OCI-LY3 (cell line): ENCODE results near the gene MN1.

Experiments
- H2AFZ ChIP-seq: fragments of 200-600, 300-600 bp; shearing (Covaris generic); 2 replicates; pipeline ENCODE4 v1.6.0; 2014; ENCODE audit warnings: antibody characterized with exemption, low read depth, low read length
- H3K27ac ChIP-seq: fragments of 200-600, 300-600 bp; sonication (generic); 2 replicates; pipeline ENCODE4 v1.5.1; 2014; ENCODE audit warnings: mild to moderate bottlenecking, low read length, moderate library complexity, mixed read lengths
- H3K27me3 ChIP-seq: fragments of 200-600, 300-600 bp; sonication (generic); 2 replicates; pipeline ENCODE4 v1.6.1; 2014; ENCODE audit warnings: low read depth, low read length, mixed read lengths
- H3K36me3 ChIP-seq: fragments of 200-600, 300-600 bp; sonication (generic); replicated peaks from 2 replicates; pipeline ENCODE3; 2014; ENCODE audit warnings: low read depth, low read length, mixed read lengths
- H3K4me1 ChIP-seq: fragments of 300-600, 200-600 bp; sonication (generic); 2 replicates; pipeline ENCODE4 v1.6.1; 2014; ENCODE audit warnings: low read length, mixed read lengths
- H3K4me2 ChIP-seq: fragments of 200-600, 300-600 bp; sonication (generic); 2 replicates; pipeline ENCODE4 v1.6.1; 2014; ENCODE audit warnings: low read length, mixed read lengths
- H3K4me3 ChIP-seq: fragments of 300-600, 200-600 bp; sonication (generic); 2 replicates; pipeline ENCODE4 v1.5.1; 2014; ENCODE audit warnings: antibody characterized with exemption, mild to moderate bottlenecking, low read length, moderate library complexity
- H3K79me2 ChIP-seq: fragments of 300-600, 200-600 bp; shearing (Covaris generic); 2 replicates; pipeline ENCODE4 v1.6.1; 2014; ENCODE audit warnings: mild to moderate bottlenecking, low read length, mixed read lengths
- H3K9ac ChIP-seq: fragments of 300-600, 200-600 bp; shearing (Covaris generic); 2 replicates; pipeline ENCODE4 v1.6.0; 2014; ENCODE audit warnings: mild to moderate bottlenecking, low read length, moderate library complexity
- H3K9me3 ChIP-seq: fragments of 200-600, 300-600 bp; shearing (Covaris generic); 2 replicates; pipeline ENCODE4 v1.6.1; 2014; ENCODE audit warnings: low read length, mixed read lengths; ENCODE audit not compliant: insufficient read depth
- H4K20me1 ChIP-seq: fragments of 200-600, 300-600 bp; sonication (generic); 2 replicates; pipeline ENCODE4 v1.6.1; 2016; ENCODE audit warnings: low read length, mixed read lengths; ENCODE audit not compliant: insufficient read depth
- EZH2phosphoT487 ChIP-seq: fragments of 200-600 bp; shearing (Covaris generic); IDR thresholded peaks from 2 replicates; pipeline ENCODE4 v1.6.1; 2018; ENCODE audit warnings: antibody characterized with exemption, mixed run types, low read depth
- TF ChIP-seq, protein P1 (sequence below): fragments of 200-600, 300-600 bp; sonication (generic); IDR thresholded peaks from 2 replicates; pipeline ENCODE4 v1.5.1; 2014; ENCODE audit warnings: antibody characterized with exemption, low read length, low read depth

MN1 gene

DNA sequence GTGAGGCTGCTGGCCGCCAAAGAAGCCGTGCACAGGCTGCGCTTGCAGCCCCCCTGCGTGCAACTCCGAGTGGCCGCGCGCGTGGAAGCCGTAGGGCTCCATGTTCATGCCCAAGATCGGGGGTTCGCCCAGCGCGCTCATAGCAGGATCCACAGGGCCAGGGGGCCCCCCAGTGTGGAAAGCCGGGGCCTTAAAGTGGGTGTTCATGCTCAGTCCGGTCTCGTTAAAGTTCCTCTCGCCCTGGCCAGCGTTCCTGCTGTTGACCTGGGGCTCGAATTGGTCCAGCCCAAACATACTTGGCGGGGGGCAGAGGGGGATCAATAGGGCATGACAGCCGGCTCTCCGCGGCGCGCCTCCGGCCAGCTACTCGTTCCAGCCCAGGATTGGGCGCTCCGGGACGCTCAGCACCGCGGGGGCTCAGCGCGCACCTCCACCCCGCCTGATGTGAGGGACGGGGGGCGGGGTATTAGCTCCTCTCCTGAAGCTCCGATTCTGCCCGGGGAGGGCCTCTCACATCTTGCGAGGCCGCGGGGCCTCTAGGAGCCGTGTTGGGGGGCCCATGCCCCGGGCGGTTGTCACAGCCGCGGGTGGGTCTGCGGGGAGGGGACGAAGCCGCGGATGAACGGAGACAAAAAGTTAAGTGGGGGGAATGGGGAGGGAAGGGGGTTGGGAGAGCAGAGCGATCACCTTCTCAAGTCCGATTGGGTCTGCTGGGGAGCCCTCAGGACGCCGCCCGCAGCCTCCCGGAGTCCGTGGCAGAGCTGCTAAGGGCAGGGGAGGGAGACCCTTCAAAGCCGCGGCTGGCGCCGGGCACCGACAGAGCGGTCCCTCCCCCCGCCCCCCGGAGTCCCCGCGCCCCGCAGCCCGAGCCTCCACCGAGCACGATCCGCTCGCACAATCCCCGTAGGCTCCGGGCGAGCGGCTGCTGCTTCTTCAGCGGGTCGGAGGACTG, 1.0 kb downstream of the MN1 start:
- H4K20me1 ChIP-seq, result no peaks in the 10 kb centered on the region
- no peak overlapping the region for H2AFZ ChIP-seq
- no peak overlapping the region for H3K9ac ChIP-seq
- H3K9me3 ChIP-seq, result no peaks in the 10 kb centered on the region
- H3K27ac ChIP-seq, result no peak overlapping the region
- TF ChIP-seq, protein P1, sequence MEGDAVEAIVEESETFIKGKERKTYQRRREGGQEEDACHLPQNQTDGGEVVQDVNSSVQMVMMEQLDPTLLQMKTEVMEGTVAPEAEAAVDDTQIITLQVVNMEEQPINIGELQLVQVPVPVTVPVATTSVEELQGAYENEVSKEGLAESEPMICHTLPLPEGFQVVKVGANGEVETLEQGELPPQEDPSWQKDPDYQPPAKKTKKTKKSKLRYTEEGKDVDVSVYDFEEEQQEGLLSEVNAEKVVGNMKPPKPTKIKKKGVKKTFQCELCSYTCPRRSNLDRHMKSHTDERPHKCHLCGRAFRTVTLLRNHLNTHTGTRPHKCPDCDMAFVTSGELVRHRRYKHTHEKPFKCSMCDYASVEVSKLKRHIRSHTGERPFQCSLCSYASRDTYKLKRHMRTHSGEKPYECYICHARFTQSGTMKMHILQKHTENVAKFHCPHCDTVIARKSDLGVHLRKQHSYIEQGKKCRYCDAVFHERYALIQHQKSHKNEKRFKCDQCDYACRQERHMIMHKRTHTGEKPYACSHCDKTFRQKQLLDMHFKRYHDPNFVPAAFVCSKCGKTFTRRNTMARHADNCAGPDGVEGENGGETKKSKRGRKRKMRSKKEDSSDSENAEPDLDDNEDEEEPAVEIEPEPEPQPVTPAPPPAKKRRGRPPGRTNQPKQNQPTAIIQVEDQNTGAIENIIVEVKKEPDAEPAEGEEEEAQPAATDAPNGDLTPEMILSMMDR, result no peak
- TF ChIP-seq EZH2phosphoT487, result no peak
- no peak overlapping the region for H3K4me3 ChIP-seq
- no peaks in the 10 kb centered on the region for H3K79me2 ChIP-seq
- no peaks in the 10 kb centered on the region for H3K36me3 ChIP-seq
- no peaks in the 10 kb centered on the region for H3K4me1 ChIP-seq
- H3K27me3 ChIP-seq, result no peaks in the 10 kb centered on the region
- no peak overlapping the region for H3K4me2 ChIP-seq

DNA sequence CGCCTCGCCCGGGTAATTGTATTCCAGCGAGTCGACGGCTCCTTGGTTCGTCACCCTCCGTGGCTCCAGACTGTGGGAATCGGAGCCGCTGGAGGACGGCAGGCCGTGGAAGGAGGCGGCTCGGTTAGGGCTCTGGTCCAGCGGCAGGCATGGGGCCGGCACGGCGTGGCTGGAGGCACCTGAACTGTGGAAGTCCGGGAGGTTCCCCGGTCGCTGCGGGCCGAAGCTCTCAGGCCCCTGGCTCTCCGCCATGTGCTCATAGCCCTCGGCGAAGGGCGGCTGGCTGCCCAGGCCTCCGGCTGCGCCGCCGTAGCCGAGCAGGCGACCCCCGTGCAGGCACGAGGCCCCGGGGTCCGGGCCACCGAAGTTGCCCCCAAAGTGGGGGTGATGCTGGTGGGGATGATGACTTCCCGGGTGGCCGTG, 1.7 kb downstream of the MN1 start:
- Histone ChIP-seq H4K20me1 (no peaks in the 10 kb centered on the region), H2AFZ (no peak overlapping the region), H3K4me1 (no peaks in the 10 kb centered on the region), H3K79me2 (no peaks in the 10 kb centered on the region), H3K36me3 (no peaks in the 10 kb centered on the region), H3K9me3 (no peaks in the 10 kb centered on the region), H3K9ac (no peak overlapping the region), H3K4me3 (no peak overlapping the region), H3K4me2 (no peak overlapping the region), H3K27me3 (no peaks in the 10 kb centered on the region), H3K27ac (no peak overlapping the region)
- TF ChIP-seq EZH2phosphoT487, result no peak
- TF ChIP-seq, protein P1, result no peak

DNA sequence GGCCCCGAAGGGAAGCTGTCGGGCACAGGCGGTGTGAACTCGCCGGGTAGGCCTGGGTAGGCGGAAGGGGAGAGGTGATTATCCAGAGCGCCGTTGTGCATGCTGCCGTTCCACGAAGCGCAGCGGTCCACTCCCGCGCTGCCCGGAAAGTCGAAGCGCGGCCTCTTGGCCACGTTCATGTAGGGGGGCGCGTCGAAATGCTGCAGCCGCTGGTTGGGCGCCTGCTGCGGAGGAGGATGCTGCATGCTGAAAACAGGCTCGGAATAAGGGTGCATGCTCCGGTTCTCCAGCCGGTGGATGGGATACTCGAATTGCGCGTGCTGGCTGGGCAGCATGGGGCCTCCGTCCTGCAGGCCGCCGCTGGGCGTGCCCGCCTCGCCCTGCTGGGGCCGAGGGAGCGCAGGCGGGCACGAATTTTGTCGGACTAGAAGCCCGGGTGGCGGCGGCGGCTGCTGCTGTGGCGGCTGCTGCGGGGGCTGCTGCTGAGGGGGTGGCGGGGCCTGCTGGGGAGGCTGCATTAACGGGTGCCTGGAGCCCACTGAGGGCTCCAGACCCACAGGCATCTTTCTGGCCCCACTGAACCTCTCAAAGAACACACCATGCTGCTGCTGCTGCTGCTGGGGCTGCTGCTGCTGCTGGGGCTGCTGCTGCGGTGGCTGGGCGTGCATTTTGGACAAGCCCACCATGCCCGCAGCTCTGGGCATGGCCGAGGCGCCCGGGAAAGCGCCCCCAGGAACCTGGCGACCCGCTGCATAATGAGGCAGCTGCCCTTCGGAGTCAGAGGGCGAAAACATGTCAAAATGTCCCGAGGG, 2.3 kb downstream of the MN1 start:
- H3K27me3 ChIP-seq, result no peaks in the 10 kb centered on the region
- no peaks in the 10 kb centered on the region for H3K79me2 ChIP-seq
- H3K27ac ChIP-seq, result no peak overlapping the region
- no peaks in the 10 kb centered on the region for H3K9me3 ChIP-seq
- TF ChIP-seq, protein P1, result no peak
- no peak for TF ChIP-seq EZH2phosphoT487
- no peaks in the 10 kb centered on the region for H4K20me1 ChIP-seq
- H3K36me3 ChIP-seq, result no peaks in the 10 kb centered on the region
- no peak overlapping the region for H3K4me2 ChIP-seq
- H2AFZ ChIP-seq, result no peak overlapping the region
- H3K4me1 ChIP-seq, result no peaks in the 10 kb centered on the region
- no peak overlapping the region for H3K9ac ChIP-seq
- no peak overlapping the region for H3K4me3 ChIP-seq

DNA sequence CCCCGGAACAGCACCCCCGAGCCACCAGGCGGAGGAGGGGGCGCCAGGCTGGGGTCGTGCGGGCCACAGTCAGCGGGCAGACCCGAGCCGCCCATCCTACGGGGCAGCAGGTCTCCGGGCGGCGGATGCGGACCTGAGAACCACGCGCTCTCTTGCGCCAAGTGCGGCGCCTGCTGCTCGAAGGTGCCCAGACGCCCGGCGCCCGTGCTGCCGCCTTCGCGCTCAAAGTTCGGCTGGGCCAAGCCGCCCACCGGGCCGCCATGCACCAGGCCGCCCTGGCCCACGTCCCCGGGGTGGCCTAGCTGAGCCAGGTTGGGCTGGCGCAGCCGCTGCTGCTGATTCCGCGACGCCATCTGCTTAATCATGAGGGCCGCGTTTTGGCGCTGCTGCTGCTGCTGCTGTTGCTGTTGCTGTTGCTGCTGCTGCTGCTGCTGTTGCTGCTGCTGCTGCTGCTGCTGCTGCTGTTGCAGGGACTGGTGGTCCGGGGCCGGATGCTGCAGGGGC, 3.0 kb downstream of the MN1 start:
- H3K4me1 ChIP-seq, result no peaks in the 10 kb centered on the region
- no peak overlapping the region for H3K4me2 ChIP-seq
- no peak for TF ChIP-seq EZH2phosphoT487
- TF ChIP-seq, protein P1, result no peak

More for the DNA sequence above, 3.0 kb downstream of the MN1 start:
- no peak overlapping the region for H3K4me3 ChIP-seq
- H3K36me3 ChIP-seq, result no peaks in the 10 kb centered on the region
- H3K27me3 ChIP-seq, result no peaks in the 10 kb centered on the region
- no peaks in the 10 kb centered on the region for H3K9me3 ChIP-seq
- H3K79me2 ChIP-seq, result no peaks in the 10 kb centered on the region
- H2AFZ ChIP-seq, result no peak overlapping the region
- no peak overlapping the region for H3K27ac ChIP-seq
- no peak overlapping the region for H3K9ac ChIP-seq
- no peaks in the 10 kb centered on the region for H4K20me1 ChIP-seq
